Stimulated activated naive CD8-positive, alpha-beta T cell treated with anti-CD3 and anti-CD28 coated beads, Interleukin-15, amount 100 ng/mL, for 72 hours (primary cell): Measurements from ENCODE around the gene VGLL3.

ENCODE experiments used
- ATAC-seq: fragments of 150-1000 bp; cut with Tn5 transposase; 2 replicates; pipeline ENCODE4 v1.10.0; 2021; ENCODE audit warnings: mild to moderate bottlenecking, moderate library complexity
- DNase-seq, 2 donors: peaks; one replicate each; pipeline ENCODE4 v3.0.0; 2021 to 2022
- H3K27ac Mint-ChIP-seq, 2 donors: one replicate each; pipeline ENCODE4 v1.8.0; 2022; ENCODE audit warnings: mild to moderate bottlenecking in 2 of 2, mixed read lengths in 2 of 2, moderate library complexity in 2 of 2
- H3K27me3 Mint-ChIP-seq: one replicate; pipeline ENCODE4 v1.8.0; 2022; ENCODE audit warnings: mixed read lengths
- H3K4me1 Mint-ChIP-seq: one replicate; pipeline ENCODE4 v1.8.0; 2022; ENCODE audit warnings: mild to moderate bottlenecking, mixed read lengths
- H3K4me3 Mint-ChIP-seq, 2 donors: one replicate each; pipeline ENCODE4 v1.8.0; 2022; ENCODE audit warnings: mild to moderate bottlenecking in 2 of 2, mixed read lengths in 2 of 2, moderate library complexity in 1 of 2
- H3K9me3 Mint-ChIP-seq, 2 donors: one replicate each; pipeline ENCODE4 v1.8.0; 2022; ENCODE audit warnings: mixed read lengths in 2 of 2

The VGLL3 gene

GRCh38 chr3:86973440-86973839, 17.5 kb downstream of the VGLL3 start:
- H3K27me3 Mint-ChIP-seq: no peaks in the 10 kb centered on the region
- no peak overlapping the region for H3K4me3 Mint-ChIP-seq
- no peak overlapping the region for H3K27ac Mint-ChIP-seq
- no peaks in the 10 kb centered on the region for H3K9me3 Mint-ChIP-seq
- ATAC-seq: no peak
- DNase-seq: no peak
- no peaks in the 10 kb centered on the region for H3K4me1 Mint-ChIP-seq

- Mint-ChIP-seq H3K4me3 (no peak overlapping the region), H3K9me3 (peaks cover 8 to 9% of the 10 kb centered on the region in 2 donors), H3K27me3 (no peaks in the 10 kb centered on the region), H3K4me1 (no peaks in the 10 kb centered on the region), H3K27ac (no peak overlapping the region)
- DNase-seq: peak in 1 of 2 donors; percentile 10
- ATAC-seq: no peak
These were observed 21.3 kb downstream of the VGLL3 start for GRCh38 chr3:86969500-86970189.

GRCh38 chr3:86968244-86968932, 22.6 kb downstream of the VGLL3 start:
- Mint-ChIP-seq H3K9me3 (peaks cover 8 to 9% of the 10 kb centered on the region in 2 donors), H3K27me3 (no peaks in the 10 kb centered on the region), H3K27ac (no peak overlapping the region), H3K4me3 (no peak overlapping the region), H3K4me1 (no peaks in the 10 kb centered on the region)
- DNase-seq: no peak
- no peak for ATAC-seq

- H3K4me1 Mint-ChIP-seq: no peaks in the 10 kb centered on the region
These were observed 23.9 kb downstream of the VGLL3 start for GRCh38 chr3:86967062-86967461.

GRCh38 chr3:86965166-86965565, 25.8 kb downstream of the VGLL3 start:
- Mint-ChIP-seq H3K27me3 (no peaks in the 10 kb centered on the region), H3K27ac (no peak overlapping the region), H3K4me3 (no peak overlapping the region), H3K4me1 (no peaks in the 10 kb centered on the region), H3K9me3 (peaks cover 8 to 9% of the 10 kb centered on the region in 2 donors)
- no peak for DNase-seq
- no peak for ATAC-seq

More at GRCh38 chr3:86967062-86967461, 23.9 kb downstream of the VGLL3 start:
- peaks cover 8 to 9% of the 10 kb centered on the region in 2 donors for H3K9me3 Mint-ChIP-seq
- H3K27ac Mint-ChIP-seq: no peak overlapping the region
- DNase-seq (no peak), ATAC-seq (no peak)
- H3K4me3 Mint-ChIP-seq: no peak overlapping the region
- no peaks in the 10 kb centered on the region for H3K27me3 Mint-ChIP-seq

GRCh38 chr3:86963611-86964010, 27.3 kb downstream of the VGLL3 start:
- no peaks in the 10 kb centered on the region for H3K27me3 Mint-ChIP-seq
- H3K27ac Mint-ChIP-seq: no peak overlapping the region
- DNase-seq (no peak), ATAC-seq (no peak)
- H3K4me3 Mint-ChIP-seq: no peak overlapping the region
- no peaks in the 10 kb centered on the region for H3K4me1 Mint-ChIP-seq
- H3K9me3 Mint-ChIP-seq: peaks cover 8 to 9% of the 10 kb centered on the region in 2 donors

- Mint-ChIP-seq H3K27ac (no peak overlapping the region), H3K4me3 (no peak overlapping the region), H3K4me1 (no peaks in the 10 kb centered on the region), H3K9me3 (peaks cover 8 to 9% of the 10 kb centered on the region in 2 donors), H3K27me3 (no peaks in the 10 kb centered on the region)
- ATAC-seq (no peak), DNase-seq (no peak)
These were observed 29.7 kb downstream of the VGLL3 start for GRCh38 chr3:86961297-86961696.

- DNase-seq (no peak), ATAC-seq (no peak)
- H3K27ac Mint-ChIP-seq: no peak overlapping the region
- no peak overlapping the region for H3K4me3 Mint-ChIP-seq
- no peaks in the 10 kb centered on the region for H3K27me3 Mint-ChIP-seq
- H3K9me3 Mint-ChIP-seq: peaks cover 3 to 4% of the 10 kb centered on the region in 2 donors
- H3K4me1 Mint-ChIP-seq: no peaks in the 10 kb centered on the region
These were observed 30.4 kb downstream of the VGLL3 start for GRCh38 chr3:86960550-86960949.

GRCh38 chr3:86958534-86958933, 32.4 kb downstream of the VGLL3 start:
- no peak for DNase-seq
- Mint-ChIP-seq H3K9me3 (no peaks in the 10 kb centered on the region), H3K27ac (no peak overlapping the region), H3K27me3 (no peaks in the 10 kb centered on the region), H3K4me1 (no peaks in the 10 kb centered on the region), H3K4me3 (no peak overlapping the region)
- ATAC-seq: no peak

- H3K4me3 Mint-ChIP-seq: no peak overlapping the region
- no peak overlapping the region for H3K27ac Mint-ChIP-seq
- no peaks in the 10 kb centered on the region for H3K4me1 Mint-ChIP-seq
- ATAC-seq (no peak), DNase-seq (no peak)
- no peaks in the 10 kb centered on the region for H3K9me3 Mint-ChIP-seq
- no peaks in the 10 kb centered on the region for H3K27me3 Mint-ChIP-seq
These were observed 36.2 kb downstream of the VGLL3 start for GRCh38 chr3:86954747-86955146.

- DNase-seq (no peak), ATAC-seq (no peak)
- Mint-ChIP-seq H3K27me3 (no peaks in the 10 kb centered on the region), H3K4me1 (no peaks in the 10 kb centered on the region), H3K27ac (no peak overlapping the region), H3K9me3 (no peaks in the 10 kb centered on the region), H3K4me3 (no peak overlapping the region)
These were observed 36.7 kb downstream of the VGLL3 start for GRCh38 chr3:86954226-86954625.

- Mint-ChIP-seq H3K27me3 (no peaks in the 10 kb centered on the region), H3K4me3 (no peak overlapping the region), H3K4me1 (no peaks in the 10 kb centered on the region), H3K27ac (no peak overlapping the region), H3K9me3 (no peaks in the 10 kb centered on the region)
- ATAC-seq: no peak
- no peak for DNase-seq
These were observed 39.6 kb downstream of the VGLL3 start for GRCh38 chr3:86951322-86951721.

GRCh38 chr3:86950717-86951116, 40.2 kb downstream of the VGLL3 start:
- no peaks in the 10 kb centered on the region for H3K9me3 Mint-ChIP-seq
- no peak for ATAC-seq
- H3K4me3 Mint-ChIP-seq: no peak overlapping the region
- no peaks in the 10 kb centered on the region for H3K27me3 Mint-ChIP-seq
- no peaks in the 10 kb centered on the region for H3K4me1 Mint-ChIP-seq
- no peak overlapping the region for H3K27ac Mint-ChIP-seq
- no peak for DNase-seq

GRCh38 chr3:86949850-86950249, 41.1 kb downstream of the VGLL3 start:
- Mint-ChIP-seq H3K27me3 (no peaks in the 10 kb centered on the region), H3K4me1 (no peaks in the 10 kb centered on the region), H3K9me3 (no peaks in the 10 kb centered on the region), H3K27ac (no peak overlapping the region), H3K4me3 (no peak overlapping the region)
- no peak for ATAC-seq
- DNase-seq: no peak

- no peak overlapping the region for H3K27ac Mint-ChIP-seq
- no peaks in the 10 kb centered on the region for H3K4me1 Mint-ChIP-seq
- no peaks in the 10 kb centered on the region for H3K9me3 Mint-ChIP-seq
- DNase-seq (no peak), ATAC-seq (no peak)
- no peak overlapping the region for H3K4me3 Mint-ChIP-seq
- H3K27me3 Mint-ChIP-seq: no peaks in the 10 kb centered on the region
These were observed 42.1 kb downstream of the VGLL3 start for GRCh38 chr3:86948822-86949221.

- Mint-ChIP-seq H3K4me3 (no peak overlapping the region), H3K4me1 (no peaks in the 10 kb centered on the region), H3K27ac (no peak overlapping the region), H3K9me3 (no peaks in the 10 kb centered on the region), H3K27me3 (no peaks in the 10 kb centered on the region)
- DNase-seq (no peak), ATAC-seq (no peak)
These were observed 48.7 kb downstream of the VGLL3 start for GRCh38 chr3:86942206-86942605.
